ENCODE results near the gene GREB1L.

GRCh38 chr18:21448299-21448698, 206.3 kb downstream of the GREB1L start:
- TF ChIP-seq REST (IDR thresholded peaks at IDR 0.05; ENCODE audit: insufficient read depth in 1 of 2, low read depth in 2 of 2, low read length in 2 of 2) (no peak), POLR2AphosphoS5 (IDR thresholded peaks at IDR 0.05; ENCODE audit: low read depth, low read length) (no peak)

Data from PFSK-1 (cell line).